HG03108 (cell line): Measurements from ENCODE around the gene EYA2.

Experiments used
- ATAC-seq: cut with Tn5 transposase; IDR thresholded peaks from one replicate; pipeline ENCODE4 v1.9.1; 2021; ENCODE audit warnings: moderate library complexity; ENCODE audit not compliant: unreplicated experiment

EYA2 gene

GRCh38 chr20:47237715-47238114 is 343.1 kb downstream of the EYA2 start:
- ATAC-seq: no peak
